ENCODE results near the gene JDP2. TPM values are rescaled to one million over a fixed set of nuclear protein-coding genes. Genes with fewer than 3 reads are reported as not detected.

The JDP2 gene
- total RNA-seq, 4 donors from 2014 or later = 42.7 to 118 (median 96.9) TPM

- TF ChIP-seq CTCF (IDR thresholded peaks at IDR 0.05; ENCODE audit: low read depth) = no peak
These were observed 69.9 kb downstream of the JDP2 start for GRCh38 chr14:75497701-75498100.

GRCh38 chr14:75499084-75499875, 71.5 kb downstream of the JDP2 start:
- no peak for TF ChIP-seq CTCF (IDR thresholded peaks at IDR 0.05; ENCODE audit: low read depth)

GRCh38 chr14:75501080-75501479, 73.3 kb downstream of the JDP2 start:
- TF ChIP-seq CTCF (IDR thresholded peaks at IDR 0.05; ENCODE audit: low read depth) = no peak

- TF ChIP-seq CTCF (IDR thresholded peaks at IDR 0.05; ENCODE audit: low read depth) = no peak
These were observed 76.6 kb downstream of the JDP2 start for GRCh38 chr14:75504411-75504810.

GRCh38 chr14:75506930-75507329, 79.1 kb downstream of the JDP2 start:
- TF ChIP-seq CTCF (IDR thresholded peaks at IDR 0.05; ENCODE audit: low read depth) = no peak

- TF ChIP-seq CTCF (IDR thresholded peaks at IDR 0.05; ENCODE audit: low read depth) = no peak
These were observed 82.7 kb downstream of the JDP2 start for GRCh38 chr14:75510547-75510946.

GRCh38 chr14:75511201-75511600, 83.4 kb downstream of the JDP2 start:
- no peak for TF ChIP-seq CTCF (IDR thresholded peaks at IDR 0.05; ENCODE audit: low read depth)
